ENCODE data around the gene CRADD.

Gene CRADD

DNA sequence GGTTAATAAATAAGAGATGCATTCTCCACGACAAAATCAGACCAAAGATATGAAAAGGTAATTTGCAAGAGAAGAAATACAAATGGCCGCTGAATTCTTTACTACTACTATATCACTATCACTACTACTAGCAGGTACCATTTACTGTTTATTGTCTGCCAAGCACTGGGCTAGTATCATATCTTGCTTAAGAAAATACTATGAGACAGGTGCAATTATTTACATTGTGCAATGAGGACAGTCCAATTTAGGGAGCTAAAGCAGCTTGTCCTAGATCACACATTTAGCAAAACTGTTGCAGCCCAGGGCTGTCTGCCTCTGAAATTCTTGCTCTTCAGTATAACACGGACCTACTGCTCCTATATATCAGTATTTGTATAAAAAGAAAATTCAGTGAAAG lies 52.8 kb downstream of the CRADD start:
- TF ChIP-seq CREB1 (IDR thresholded peaks at IDR 0.05; ENCODE audit: low read depth) (no peak), CEBPB (IDR thresholded peaks at IDR 0.05) (no peak), EGR1 (IDR thresholded peaks at IDR 0.05) (no peak), FOXM1 (IDR thresholded peaks at IDR 0.05; ENCODE audit: borderline replicate concordance, low read depth) (no peak), TAF1 (IDR thresholded peaks at IDR 0.05; ENCODE audit: low read depth) (no peak), RAD21 (IDR thresholded peaks at IDR 0.05; ENCODE audit: low read depth) (no peak), TEAD4 (IDR thresholded peaks at IDR 0.05) (no peak)
- TF ChIP-seq, protein P1, sequence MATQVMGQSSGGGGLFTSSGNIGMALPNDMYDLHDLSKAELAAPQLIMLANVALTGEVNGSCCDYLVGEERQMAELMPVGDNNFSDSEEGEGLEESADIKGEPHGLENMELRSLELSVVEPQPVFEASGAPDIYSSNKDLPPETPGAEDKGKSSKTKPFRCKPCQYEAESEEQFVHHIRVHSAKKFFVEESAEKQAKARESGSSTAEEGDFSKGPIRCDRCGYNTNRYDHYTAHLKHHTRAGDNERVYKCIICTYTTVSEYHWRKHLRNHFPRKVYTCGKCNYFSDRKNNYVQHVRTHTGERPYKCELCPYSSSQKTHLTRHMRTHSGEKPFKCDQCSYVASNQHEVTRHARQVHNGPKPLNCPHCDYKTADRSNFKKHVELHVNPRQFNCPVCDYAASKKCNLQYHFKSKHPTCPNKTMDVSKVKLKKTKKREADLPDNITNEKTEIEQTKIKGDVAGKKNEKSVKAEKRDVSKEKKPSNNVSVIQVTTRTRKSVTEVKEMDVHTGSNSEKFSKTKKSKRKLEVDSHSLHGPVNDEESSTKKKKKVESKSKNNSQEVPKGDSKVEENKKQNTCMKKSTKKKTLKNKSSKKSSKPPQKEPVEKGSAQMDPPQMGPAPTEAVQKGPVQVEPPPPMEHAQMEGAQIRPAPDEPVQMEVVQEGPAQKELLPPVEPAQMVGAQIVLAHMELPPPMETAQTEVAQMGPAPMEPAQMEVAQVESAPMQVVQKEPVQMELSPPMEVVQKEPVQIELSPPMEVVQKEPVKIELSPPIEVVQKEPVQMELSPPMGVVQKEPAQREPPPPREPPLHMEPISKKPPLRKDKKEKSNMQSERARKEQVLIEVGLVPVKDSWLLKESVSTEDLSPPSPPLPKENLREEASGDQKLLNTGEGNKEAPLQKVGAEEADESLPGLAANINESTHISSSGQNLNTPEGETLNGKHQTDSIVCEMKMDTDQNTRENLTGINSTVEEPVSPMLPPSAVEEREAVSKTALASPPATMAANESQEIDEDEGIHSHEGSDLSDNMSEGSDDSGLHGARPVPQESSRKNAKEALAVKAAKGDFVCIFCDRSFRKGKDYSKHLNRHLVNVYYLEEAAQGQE (IDR thresholded peaks at IDR 0.05; ENCODE audit: low read depth) = no peak
- TF ChIP-seq, protein P2, sequence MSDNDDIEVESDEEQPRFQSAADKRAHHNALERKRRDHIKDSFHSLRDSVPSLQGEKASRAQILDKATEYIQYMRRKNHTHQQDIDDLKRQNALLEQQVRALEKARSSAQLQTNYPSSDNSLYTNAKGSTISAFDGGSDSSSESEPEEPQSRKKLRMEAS (IDR thresholded peaks at IDR 0.05) = no peak

DNA sequence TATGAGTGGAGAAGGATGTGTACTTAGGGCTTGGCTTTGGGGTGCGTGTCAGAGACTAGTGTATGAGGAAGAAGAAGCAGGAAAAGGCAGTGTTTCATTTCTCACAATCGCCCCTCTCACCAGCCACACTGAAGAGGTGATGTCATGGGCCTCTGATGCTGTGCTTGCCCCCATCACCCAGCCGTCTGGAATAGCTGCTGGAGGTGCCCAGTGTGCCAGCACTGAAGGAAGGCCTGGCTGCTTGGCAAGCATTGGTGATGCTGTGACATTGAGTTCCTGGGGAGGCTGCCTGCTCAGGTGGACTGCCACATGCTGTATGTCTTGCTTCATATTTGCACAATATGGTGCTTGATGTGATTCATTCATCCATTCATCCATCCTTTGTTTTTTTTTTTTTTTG lies 56.2 kb downstream of the CRADD start:
- no peak for TF ChIP-seq CREB1 (IDR thresholded peaks at IDR 0.05; ENCODE audit: low read depth)
- no peak for TF ChIP-seq CEBPB (IDR thresholded peaks at IDR 0.05)
- TF ChIP-seq ZBTB7A (IDR thresholded peaks at IDR 0.05; ENCODE audit: low read depth) = no peak
- TF ChIP-seq NFIC (IDR thresholded peaks at IDR 0.05) = no peak
- TF ChIP-seq TCF12 (IDR thresholded peaks at IDR 0.05; ENCODE audit: low read depth) = no peak
- TF ChIP-seq YY1 (IDR thresholded peaks at IDR 0.05; ENCODE audit: low read depth) = no peak
- TF ChIP-seq FOXM1 (IDR thresholded peaks at IDR 0.05; ENCODE audit: borderline replicate concordance, low read depth) = no peak
- TF ChIP-seq RAD21 (IDR thresholded peaks at IDR 0.05; ENCODE audit: low read depth) = no peak
- TF ChIP-seq, protein P2 (IDR thresholded peaks at IDR 0.05) = no peak
- no peak for TF ChIP-seq TAF1 (IDR thresholded peaks at IDR 0.05; ENCODE audit: low read depth)
- TF ChIP-seq, protein P1 (IDR thresholded peaks at IDR 0.05; ENCODE audit: low read depth) = no peak
- TF ChIP-seq, protein P3, sequence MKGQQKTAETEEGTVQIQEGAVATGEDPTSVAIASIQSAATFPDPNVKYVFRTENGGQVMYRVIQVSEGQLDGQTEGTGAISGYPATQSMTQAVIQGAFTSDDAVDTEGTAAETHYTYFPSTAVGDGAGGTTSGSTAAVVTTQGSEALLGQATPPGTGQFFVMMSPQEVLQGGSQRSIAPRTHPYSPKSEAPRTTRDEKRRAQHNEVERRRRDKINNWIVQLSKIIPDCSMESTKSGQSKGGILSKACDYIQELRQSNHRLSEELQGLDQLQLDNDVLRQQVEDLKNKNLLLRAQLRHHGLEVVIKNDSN (IDR thresholded peaks at IDR 0.05) = no peak
- TF ChIP-seq TEAD4 (IDR thresholded peaks at IDR 0.05) = no peak
- TF ChIP-seq EP300 (IDR thresholded peaks at IDR 0.05; ENCODE audit: borderline replicate concordance) = no peak
- TF ChIP-seq EGR1 (IDR thresholded peaks at IDR 0.05) = no peak

DNA sequence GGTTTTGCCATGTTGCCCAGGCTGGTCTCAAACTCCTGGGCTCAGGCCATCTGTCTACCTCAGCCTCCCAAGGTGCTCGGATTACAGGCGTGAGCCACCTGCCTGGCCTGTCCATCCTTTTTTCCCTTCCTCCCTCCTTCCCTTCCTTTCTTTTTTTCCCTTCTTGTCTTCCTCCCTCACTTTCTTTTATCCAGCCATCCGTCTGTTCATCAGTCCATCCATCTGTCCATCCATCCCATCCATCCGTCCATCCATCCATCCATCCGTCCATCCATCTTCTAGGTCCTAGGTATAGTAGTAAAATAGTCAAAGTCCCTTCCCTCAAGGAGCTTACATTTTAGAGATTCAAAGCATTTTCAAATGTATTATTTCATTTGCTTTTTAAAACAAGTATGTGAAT lies 56.8 kb downstream of the CRADD start:
- no peak for TF ChIP-seq CEBPB (IDR thresholded peaks at IDR 0.05)
- TF ChIP-seq, protein P1 (IDR thresholded peaks at IDR 0.05; ENCODE audit: low read depth) = no peak
- no peak for TF ChIP-seq TEAD4 (IDR thresholded peaks at IDR 0.05)
- TF ChIP-seq RAD21 (IDR thresholded peaks at IDR 0.05; ENCODE audit: low read depth) = no peak
- TF ChIP-seq EP300 (IDR thresholded peaks at IDR 0.05; ENCODE audit: borderline replicate concordance) = no peak
- TF ChIP-seq NFIC (IDR thresholded peaks at IDR 0.05) = no peak
- no peak for TF ChIP-seq EGR1 (IDR thresholded peaks at IDR 0.05)
- no peak for TF ChIP-seq ZBTB7A (IDR thresholded peaks at IDR 0.05; ENCODE audit: low read depth)
- TF ChIP-seq, protein P3 (IDR thresholded peaks at IDR 0.05) = no peak
- TF ChIP-seq YY1 (IDR thresholded peaks at IDR 0.05; ENCODE audit: low read depth) = no peak
- TF ChIP-seq, protein P2 (IDR thresholded peaks at IDR 0.05) = no peak
- TF ChIP-seq CREB1 (IDR thresholded peaks at IDR 0.05; ENCODE audit: low read depth) = no peak
- TF ChIP-seq TCF12 (IDR thresholded peaks at IDR 0.05; ENCODE audit: low read depth) = no peak
- TF ChIP-seq TAF1 (IDR thresholded peaks at IDR 0.05; ENCODE audit: low read depth) = no peak
- TF ChIP-seq FOXM1 (IDR thresholded peaks at IDR 0.05; ENCODE audit: borderline replicate concordance, low read depth) = no peak

DNA sequence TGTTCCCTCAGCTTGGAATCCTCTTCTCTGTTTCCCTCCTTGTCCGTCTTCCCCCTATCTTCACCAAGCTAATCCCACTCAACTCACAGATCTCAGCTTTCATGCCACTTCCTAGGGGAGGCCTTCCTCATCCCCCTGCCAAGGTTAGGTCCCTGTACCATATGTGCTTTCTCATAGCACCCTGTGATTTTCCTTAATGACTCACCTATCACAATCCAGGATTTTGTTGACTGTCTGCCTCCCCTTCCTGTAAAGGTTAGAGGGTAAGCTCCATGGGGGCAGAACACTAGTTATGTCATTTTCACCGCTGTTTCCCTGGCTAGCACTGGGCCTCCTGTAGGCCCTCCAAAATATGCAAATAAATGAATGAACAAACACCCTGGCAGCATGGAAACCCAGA lies 57.6 kb downstream of the CRADD start:
- TF ChIP-seq TAF1 (IDR thresholded peaks at IDR 0.05; ENCODE audit: low read depth) (no peak), TEAD4 (IDR thresholded peaks at IDR 0.05) (no peak), CEBPB (IDR thresholded peaks at IDR 0.05) (no peak)
